Activated CD4-positive, alpha-beta T cell treated with anti-CD3 and anti-CD28 coated beads for 24 hours (primary cell): Measurements from ENCODE around the gene NFIA.
"Not testable (repeated sequence)": the region's sequence is repeated elsewhere in the genome, so short reads cannot be mapped to it uniquely, and the experiment has no call there.

ENCODE experiments used
- DNase-seq, 2 donors: peaks; one replicate each; pipeline ENCODE4 v3.0.0-alpha.2; 2020; ENCODE audit warnings: low read depth in 2 of 2

The NFIA gene

DNA sequence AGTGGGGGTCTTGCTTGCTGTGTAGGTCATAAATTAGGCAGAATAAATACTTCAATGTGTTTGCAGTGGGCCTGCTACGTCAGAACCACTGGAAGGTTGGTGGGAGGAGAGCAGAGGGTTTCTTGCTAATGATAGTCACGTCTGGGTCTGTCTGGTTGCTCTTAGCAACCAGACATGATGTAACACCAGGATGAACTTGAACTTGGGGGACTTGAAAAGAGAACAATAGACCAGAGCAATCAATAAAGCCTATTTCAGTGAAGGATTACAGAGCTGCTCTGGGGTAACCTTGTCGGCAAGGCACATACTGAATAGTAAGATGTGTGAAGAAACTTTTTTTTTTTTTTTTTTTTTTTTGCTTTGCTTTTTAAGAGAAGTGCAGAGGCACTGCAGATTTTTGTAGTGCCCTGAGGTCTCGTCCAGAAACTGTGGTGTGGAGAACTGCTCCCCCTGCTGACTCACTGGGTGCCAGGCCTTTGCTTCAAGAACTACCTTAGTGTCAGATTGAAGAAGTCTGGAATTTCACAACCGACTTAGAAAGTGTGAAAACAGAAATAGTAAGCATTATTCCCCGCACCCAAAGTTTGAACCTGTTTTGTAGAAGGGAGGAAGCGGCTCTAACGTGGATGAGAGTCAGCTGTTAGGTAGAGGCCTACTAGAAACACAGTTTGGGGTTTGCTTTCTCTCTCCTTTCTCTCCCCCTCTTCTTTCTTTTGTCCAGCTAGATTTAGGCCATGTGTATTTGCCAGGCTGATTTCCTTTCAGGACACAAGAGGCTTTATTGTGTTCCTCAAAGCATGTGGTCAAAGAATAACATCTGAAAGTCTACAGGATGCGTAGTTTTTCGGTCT, 371.0 kb downstream of the NFIA start:
- peak; percentile 38 to 43 for DNase-seq

DNA sequence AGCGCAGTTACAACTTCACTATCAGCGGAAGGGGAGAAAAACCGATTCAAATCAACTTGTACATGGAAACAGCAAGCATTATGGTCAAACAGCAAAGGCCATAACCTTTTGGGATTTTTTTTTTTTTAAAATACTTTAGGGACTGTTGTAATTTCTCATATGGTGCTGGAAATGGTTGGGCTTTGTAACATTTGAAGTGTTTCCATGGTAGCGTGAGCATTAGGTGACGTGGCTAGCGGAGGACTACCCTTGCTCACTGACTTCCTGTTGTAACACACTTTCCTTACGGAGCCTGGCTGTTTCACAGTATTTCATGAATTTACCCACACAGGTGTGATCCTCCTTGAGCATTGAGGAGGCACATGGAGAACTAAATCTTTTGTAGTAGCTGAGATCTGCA, 373.0 kb downstream of the NFIA start:
- DNase-seq: no peak

DNA sequence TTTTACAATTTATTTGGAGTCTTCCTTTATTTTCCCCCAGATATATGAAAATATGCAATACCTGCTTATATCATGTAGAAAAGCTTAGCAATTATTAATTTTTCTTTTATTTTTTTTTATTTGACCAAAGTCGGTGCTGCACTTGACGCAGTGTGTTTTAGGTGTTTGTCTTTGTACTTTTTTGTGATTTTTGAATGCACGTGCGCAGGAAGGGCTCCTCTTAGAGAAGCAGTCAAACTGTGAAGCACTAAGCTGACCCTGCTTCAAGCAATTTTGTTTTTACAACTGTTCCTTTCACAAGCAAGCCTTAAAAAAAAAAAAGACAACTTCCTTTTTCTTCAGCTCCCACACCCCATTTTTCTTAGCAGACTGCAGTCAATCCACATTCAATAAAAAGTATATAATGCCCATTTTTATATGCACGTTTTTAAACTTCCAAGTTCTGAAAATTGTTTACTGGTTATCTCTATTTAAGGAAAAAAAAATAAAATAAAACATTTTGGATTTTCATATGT, 375.2 kb downstream of the NFIA start:
- DNase-seq: no peak

GRCh38 chr1:61459345-61459744, 377.0 kb downstream of the NFIA start:
- DNase-seq: no peak

GRCh38 chr1:61460191-61460590, 377.8 kb downstream of the NFIA start:
- no peak for DNase-seq

GRCh38 chr1:61461406-61462384, 379.3 kb downstream of the NFIA start:
- DNase-seq: no peak

GRCh38 chr1:61462628-61463027, 380.3 kb downstream of the NFIA start:
- no peak for DNase-seq

GRCh38 chr1:61463220-61463619, 380.9 kb downstream of the NFIA start:
- DNase-seq: no peak

- not testable (repeated sequence) for DNase-seq
These were observed 385.5 kb downstream of the NFIA start for GRCh38 chr1:61467836-61468235.

- no peak for DNase-seq
These were observed 387.0 kb downstream of the NFIA start for GRCh38 chr1:61469365-61469764.

- DNase-seq: no peak
These were observed 390.5 kb downstream of the NFIA start for GRCh38 chr1:61472876-61473275.

DNA sequence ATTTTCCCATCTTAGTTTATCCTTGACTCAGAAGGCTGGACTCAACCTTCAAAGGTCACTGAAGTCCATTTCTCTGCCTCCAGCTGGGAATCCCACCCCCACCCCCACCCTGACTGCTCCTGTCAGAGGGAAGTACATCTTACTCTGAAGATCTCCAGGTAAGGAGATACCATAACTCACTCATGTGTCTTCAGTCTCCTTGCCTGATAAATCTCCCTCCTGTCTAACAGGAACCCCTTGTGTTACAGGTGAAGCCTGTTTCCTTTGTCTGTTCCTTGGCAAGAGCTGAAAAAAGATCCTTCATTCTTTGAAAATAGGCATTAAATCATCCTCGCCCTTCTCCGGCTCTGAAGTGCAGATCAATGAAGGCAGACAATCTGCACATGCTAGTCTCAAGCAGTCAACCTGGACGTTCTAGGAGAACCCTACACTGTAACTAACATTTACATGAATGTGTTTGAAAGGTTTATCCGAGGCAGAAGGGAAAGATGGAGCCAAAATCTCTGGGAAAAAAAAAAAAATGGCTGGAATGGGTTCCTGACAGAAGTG, 392.0 kb downstream of the NFIA start:
- DNase-seq: no peak

GRCh38 chr1:61474963-61475362, 392.6 kb downstream of the NFIA start:
- no peak for DNase-seq

DNA sequence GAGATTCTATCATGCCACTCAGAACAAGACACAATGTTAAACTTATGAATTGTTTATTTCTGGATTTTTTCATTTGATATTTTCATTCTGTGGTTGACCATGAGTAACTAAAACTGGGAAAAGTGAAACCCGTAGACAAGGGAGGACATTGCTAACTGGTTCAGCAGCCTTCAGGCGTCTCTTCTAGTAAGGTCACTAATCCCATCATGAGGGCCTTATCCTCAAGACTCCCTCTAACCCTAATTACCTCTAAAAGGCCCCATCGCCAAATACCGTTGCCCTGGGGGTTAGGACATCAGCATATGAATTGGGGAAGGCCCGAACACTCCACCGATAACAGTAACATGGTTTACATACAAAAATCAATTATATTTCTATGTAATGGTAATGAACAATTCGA, 394.9 kb downstream of the NFIA start:
- DNase-seq: no peak

DNA sequence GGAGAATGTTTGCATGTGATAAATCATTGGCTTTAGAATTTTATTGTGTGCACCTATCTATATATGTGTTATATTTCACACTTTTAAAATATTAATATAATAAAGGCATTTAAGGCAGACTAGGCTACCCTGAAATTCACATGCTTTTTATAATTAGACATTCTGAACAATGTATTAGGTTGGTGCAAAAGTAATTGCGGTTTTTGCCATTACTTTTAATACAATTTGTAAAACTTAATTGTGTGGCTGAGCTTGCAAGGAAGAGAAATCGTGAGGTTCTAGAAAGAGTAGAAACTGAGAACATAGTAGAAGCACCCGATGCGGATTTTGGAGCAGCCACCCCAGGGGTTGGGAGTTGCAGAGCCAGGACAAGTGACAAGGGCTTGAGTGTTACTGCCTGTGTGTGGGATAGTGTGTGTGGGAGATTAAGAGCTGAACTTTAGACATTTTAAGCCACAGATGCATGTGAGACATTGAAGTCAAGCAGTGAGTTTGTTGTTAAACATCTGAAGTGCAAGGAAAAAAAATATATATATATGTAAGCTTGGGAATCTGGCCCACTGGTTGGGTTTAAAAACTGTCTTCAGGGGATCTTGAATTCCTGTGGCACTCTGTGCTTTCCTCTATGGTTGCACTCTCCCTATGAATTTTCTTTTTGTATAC, 398.0 kb downstream of the NFIA start:
- no peak for DNase-seq

- no peak for DNase-seq
These were observed 399.0 kb downstream of the NFIA start for GRCh38 chr1:61481315-61481715.

GRCh38 chr1:61482170-61482734, 399.9 kb downstream of the NFIA start:
- DNase-seq: no peak

GRCh38 chr1:61486783-61487536, 404.6 kb downstream of the NFIA start:
- no peak for DNase-seq

- DNase-seq: no peak
These were observed 405.4 kb downstream of the NFIA start for GRCh38 chr1:61487801-61488200.

DNA sequence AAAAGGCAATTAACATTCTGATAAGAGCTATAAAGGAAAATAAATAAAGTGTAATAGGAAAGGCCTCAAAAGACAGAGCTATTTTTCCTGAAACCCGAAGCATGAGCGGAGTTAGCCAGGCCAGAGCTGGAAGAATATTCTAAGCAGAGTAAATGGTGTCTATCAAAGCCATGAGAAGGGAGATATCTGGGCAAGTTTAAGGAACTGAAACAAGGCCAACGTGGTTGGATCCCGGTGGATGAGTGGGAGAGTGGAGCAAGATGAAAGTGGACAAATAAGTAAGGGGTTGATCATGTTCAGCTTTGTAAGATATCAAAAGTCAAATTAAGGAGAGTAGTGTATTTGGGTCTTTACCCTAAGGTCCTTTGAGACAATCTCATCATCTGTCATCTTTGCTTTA, 408.6 kb downstream of the NFIA start:
- DNase-seq: no peak

DNA sequence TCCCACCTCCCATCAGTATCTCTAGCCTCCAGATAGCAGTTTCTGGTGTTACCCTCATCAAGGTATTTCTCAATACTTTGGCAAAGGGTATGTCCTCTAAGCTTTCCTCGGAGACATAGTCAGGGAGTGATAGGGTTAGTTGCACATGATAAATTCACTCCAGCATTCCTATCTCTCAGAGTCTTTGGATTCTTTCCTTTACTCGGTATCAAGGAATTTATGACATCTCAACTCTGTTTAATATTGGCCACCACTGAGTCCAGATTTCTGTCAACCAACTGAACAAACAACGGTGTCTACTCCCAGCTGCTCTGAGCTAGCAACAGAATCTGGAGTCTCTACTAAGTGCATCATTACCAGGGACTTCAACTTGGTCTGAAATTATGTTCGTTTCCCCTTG, 409.1 kb downstream of the NFIA start:
- DNase-seq: no peak
